NCI-H2107 (cell line): ENCODE data around the gene MEAF6.

Experiments
- DNase-seq: peaks from one replicate; lab custom pipeline; 2025; lab: John Stamatoyannopoulos, UW

MEAF6 gene

GRCh38 chr1:37473431-37474045 lies 41.0 kb downstream of the MEAF6 start:
- DNase-seq: no peak

GRCh38 chr1:37472994-37473393 lies 41.6 kb downstream of the MEAF6 start:
- DNase-seq: no peak

DNA sequence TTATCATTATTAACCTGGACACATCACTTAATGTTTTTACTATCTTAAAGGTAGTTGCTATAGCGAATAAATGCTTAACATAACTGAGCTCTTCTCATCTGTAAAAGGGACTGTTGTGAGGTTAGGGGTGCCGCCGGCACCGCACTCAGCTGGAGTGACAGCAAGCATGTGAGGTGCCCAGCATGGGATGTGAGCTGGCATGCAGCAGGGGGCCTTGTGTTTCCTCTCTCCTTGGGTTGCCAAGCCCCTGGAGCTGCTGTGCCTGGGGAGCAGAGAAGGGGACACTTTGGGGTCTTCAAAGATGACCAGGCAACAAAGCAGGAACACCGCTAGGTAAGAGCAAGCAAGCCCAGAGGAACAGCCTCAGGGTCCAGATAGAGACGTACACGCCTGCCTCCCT lies 42.3 kb downstream of the MEAF6 start:
- no peak for DNase-seq

- no peak for DNase-seq
These were observed 43.0 kb downstream of the MEAF6 start for GRCh38 chr1:37471345-37472231.

- DNase-seq: no peak
These were observed 45.2 kb downstream of the MEAF6 start for GRCh38 chr1:37469386-37469785.

DNA sequence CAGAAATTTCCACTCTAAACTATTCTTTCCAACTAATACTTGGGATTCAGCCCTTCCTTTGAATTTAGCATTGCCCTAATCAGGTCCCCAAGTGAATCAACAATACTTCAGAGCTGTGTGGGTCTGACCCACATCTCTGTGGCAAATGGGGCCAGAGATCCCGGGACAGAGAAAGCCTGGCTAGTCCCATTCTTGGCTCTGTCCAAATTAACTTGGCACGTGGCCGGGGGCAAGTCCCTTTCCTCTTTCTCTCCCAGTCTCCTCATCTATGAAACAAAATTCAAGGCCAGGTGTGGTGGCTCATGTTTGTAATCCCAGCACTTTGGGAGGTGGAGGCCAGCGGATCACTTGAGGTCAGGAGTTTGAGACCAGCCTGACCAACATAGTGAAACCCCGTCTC lies 46.5 kb downstream of the MEAF6 start:
- DNase-seq: no peak

DNA sequence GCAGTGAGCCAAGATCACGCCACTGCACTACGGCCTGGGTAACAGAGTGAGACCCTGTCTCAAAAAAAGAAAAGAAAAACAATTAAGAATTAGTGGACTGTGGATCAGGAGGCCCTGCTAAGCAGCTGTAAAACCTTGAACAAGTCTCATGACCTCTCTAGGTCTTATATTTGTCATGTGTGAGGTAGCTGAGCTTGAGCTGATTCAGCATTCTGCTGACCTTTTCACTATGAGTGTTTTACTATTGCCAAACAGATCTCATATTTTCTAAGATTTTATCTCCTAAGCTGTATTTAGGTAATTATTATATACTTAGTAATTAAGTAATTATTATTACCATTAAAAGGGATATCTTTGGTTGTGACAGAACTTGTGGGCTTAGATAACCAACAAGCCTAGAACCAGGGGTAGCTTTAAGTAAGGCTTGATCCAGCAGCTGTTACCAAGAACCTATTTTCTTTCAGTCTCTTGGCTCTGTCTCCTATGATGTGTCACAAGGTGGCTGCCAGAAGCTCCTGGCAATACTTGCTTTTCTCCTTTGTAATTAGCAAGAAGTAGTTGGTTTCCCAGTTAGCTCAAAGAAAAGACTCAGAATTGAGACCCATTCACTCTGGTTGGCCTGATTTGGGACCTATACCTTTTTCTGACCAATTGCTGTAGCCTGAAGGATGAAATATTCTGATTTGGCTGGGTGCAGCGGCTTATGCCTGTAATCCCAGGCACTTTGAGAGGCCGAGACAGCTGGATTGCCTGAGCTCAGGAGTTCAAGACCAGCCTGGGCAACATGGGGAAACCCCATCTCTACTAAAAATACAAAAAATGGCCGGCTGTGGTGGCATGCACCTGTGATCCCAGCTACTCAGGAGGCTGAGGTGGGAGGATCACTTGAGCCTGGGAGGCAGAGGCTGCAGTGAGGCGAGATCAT lies 48.7 kb downstream of the MEAF6 start:
- DNase-seq: no peak

DNA sequence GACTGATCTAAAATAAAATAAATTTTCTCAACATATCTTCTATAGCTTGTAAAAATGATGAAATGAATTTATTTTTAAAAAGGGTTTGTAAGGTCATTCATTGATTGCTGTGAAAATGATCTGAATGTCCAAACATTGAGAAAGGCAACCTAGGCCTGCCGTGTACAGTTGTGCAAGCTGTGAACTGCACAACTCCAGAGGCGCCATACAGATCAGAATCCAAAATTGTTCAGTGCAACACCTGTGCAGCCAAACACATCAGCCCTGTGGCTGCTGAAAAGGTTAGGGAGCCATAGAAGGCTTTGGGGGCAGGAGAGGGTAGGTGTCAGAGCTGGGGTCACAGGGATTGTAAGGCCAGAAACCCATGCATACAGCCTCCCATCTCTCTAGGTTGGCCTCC lies 50.1 kb downstream of the MEAF6 start:
- DNase-seq: no peak

- DNase-seq: no peak
These were observed 52.7 kb downstream of the MEAF6 start for GRCh38 chr1:37461698-37462436.

DNA sequence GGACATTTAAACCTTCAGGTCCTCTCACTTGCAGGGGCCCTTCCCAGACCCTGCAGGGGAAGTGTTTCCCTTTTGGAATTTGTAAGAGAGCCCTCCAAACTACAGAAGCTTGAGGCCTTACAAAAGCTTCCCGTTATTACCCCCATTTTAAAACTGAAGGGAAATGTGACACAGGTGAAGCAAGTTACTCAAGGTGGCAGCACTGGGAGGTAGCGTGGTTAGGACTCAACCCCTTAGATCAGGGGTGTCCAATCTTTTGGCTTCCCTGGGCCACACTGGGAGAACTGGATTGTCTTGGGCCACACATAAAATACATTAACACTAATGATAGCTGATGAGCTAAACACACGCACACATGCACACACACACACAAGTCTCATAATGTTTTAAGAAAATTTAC lies 56.0 kb downstream of the MEAF6 start:
- no peak for DNase-seq

GRCh38 chr1:37456614-37457013 lies 58.0 kb downstream of the MEAF6 start:
- no peak for DNase-seq

DNA sequence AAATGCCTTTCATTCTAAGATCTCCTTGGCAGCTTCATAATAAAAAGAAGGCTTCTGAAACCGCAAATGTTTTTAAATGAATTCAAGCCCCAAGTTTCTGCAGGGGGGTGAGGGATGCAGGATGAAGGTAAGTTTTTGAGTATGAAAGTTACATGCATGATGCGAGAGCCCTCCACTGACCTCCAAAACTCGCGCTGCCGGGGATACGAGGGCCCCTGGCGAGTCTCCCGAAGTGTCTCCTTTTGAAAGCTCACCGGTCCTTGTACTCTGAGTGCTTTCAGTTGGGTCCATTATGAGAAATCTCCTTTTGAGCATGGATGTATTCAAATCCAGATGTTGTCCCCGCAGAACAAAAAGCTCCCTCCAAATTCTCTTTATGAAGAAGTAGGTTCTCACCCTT lies 59.0 kb downstream of the MEAF6 start:
- no peak for DNase-seq

GRCh38 chr1:37453647-37454046 lies 60.9 kb downstream of the MEAF6 start:
- DNase-seq: no peak

DNA sequence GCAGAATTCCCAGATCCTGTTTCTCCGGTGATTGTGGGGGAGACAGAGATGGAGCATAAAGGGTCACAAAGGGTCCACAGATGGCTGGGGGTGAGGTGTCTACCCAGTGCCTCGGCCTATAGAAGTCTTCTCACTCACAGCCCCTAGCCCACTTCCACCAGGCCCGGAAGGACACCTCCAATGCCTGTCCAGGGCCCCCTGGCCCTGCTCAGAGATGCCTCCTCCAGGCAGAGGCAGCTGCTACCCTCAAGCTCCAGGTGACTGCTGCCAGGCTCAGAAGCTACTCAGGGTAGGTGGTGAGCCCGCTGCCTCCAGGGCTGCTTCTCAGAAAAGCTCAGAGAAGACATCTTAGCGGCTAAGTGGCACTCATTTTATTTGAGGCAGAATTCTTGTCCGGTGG lies 62.1 kb downstream of the MEAF6 start:
- DNase-seq: no peak

- DNase-seq: no peak
These were observed 64.6 kb downstream of the MEAF6 start for GRCh38 chr1:37449936-37450335.

GRCh38 chr1:37448691-37449417 lies 65.7 kb downstream of the MEAF6 start:
- DNase-seq: no peak

- no peak for DNase-seq
These were observed 66.4 kb downstream of the MEAF6 start for GRCh38 chr1:37448185-37448584.

DNA sequence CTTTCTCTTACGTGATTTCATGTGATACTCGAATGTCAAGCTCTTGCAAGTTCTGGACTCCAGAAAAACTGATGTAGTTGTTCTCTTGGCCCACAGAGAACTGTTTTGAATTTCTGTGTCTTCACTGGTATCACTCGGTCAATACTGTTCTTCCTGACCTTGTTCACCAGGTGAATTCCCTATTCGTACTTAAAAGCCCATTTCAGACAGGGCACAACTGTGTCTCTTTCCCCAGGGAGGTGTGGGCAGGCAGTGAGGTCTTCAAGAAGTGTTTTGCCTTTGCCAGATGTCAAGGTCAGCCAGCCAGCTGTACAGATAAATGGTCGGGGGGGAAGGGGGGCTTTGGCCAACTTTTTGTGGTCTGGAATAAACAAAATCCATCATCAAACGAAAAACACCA lies 67.7 kb downstream of the MEAF6 start:
- no peak for DNase-seq

- DNase-seq: no peak
These were observed 71.9 kb downstream of the MEAF6 start for GRCh38 chr1:37442644-37443043.
